Fibroblast of lung (primary cell): ENCODE data around the gene MRPS6. TPM values are rescaled to one million over a fixed set of nuclear protein-coding genes. Genes with fewer than 3 reads are reported as not detected.
A peak's percentile ranks its signal among the peaks of the same experiment; 100 is the strongest.

ENCODE experiments used
- DNase-seq, 2 donors: peaks; one replicate each; pipeline versions ENCODE4 v3.0.0 to v3.0.0-alpha.2; 2010; ENCODE audit warnings: low read depth in 2 of 2
- H2AFZ ChIP-seq: 2 replicates; pipeline ENCODE4 v1.5.1; 2012; ENCODE audit warnings: low read length, control low read depth, inconsistent platforms
- H3K27ac ChIP-seq: 2 replicates; pipeline ENCODE4 v1.5.1; 2011; ENCODE audit warnings: low read length, control low read depth; ENCODE audit not compliant: insufficient read depth
- H3K27me3 ChIP-seq: 2 replicates; pipeline ENCODE4 v1.5.1; 2011; ENCODE audit warnings: mild to moderate bottlenecking, low read length; ENCODE audit not compliant: control insufficient read depth, insufficient read depth
- H3K36me3 ChIP-seq: 2 replicates; pipeline ENCODE4 v1.5.1; 2011; ENCODE audit warnings: low read length; ENCODE audit not compliant: control insufficient read depth, insufficient read depth
- H3K4me1 ChIP-seq: 2 replicates; pipeline ENCODE4 v1.5.1; 2011; ENCODE audit warnings: low read length; ENCODE audit not compliant: control insufficient read depth, insufficient read depth; ENCODE audit errors: extremely low read depth
- H3K4me2 ChIP-seq: 2 replicates; pipeline ENCODE4 v1.5.1; 2011; ENCODE audit warnings: low read length, control low read depth; ENCODE audit not compliant: insufficient read depth; ENCODE audit errors: extremely low read depth
- H3K4me3 ChIP-seq, 4 experiments: fragments of 200-600 bp in 1 of 4; sonication (generic) in 1 of 4; replicated peaks in 1 of 4; 2 replicates each; pipeline ENCODE4 v1.5.1; 2011 to 2016; ENCODE audit warnings: low read length in 4 of 4, low read depth in 3 of 4, mild to moderate bottlenecking in 3 of 4, control low read depth in 2 of 4, inconsistent platforms in 1 of 4, mixed read lengths in 1 of 4; ENCODE audit not compliant: insufficient read depth in 1 of 4; ENCODE audit errors: control extremely low read depth in 1 of 4
- H3K79me2 ChIP-seq: 2 replicates; pipeline ENCODE4 v1.5.1; 2012; ENCODE audit warnings: mild to moderate bottlenecking, low read length, inconsistent platforms; ENCODE audit not compliant: control insufficient read depth, insufficient read depth
- H3K9ac ChIP-seq: 2 replicates; pipeline ENCODE4 v1.5.1; 2011; ENCODE audit warnings: mild to moderate bottlenecking, low read length, control low read depth; ENCODE audit not compliant: insufficient read depth
- H3K9me3 ChIP-seq: 2 replicates; pipeline ENCODE4 v1.5.1; 2012; ENCODE audit warnings: low read depth, low read length; ENCODE audit not compliant: control insufficient read depth, insufficient read depth
- H4K20me1 ChIP-seq: 2 replicates; pipeline ENCODE4 v1.5.1; 2011; ENCODE audit warnings: low read length; ENCODE audit not compliant: control insufficient read depth, insufficient read depth; ENCODE audit errors: extremely low read depth
- CTCF ChIP-seq, 2 donors: IDR thresholded peaks in 1 of 2; conservative IDR thresholded peaks in 1 of 2; 1 replicate in 1 of 2; 2 replicates in 1 of 2; pipeline ENCODE4 v1.5.1; 2011 to 2012; ENCODE audit warnings: low read length in 2 of 2, control low read depth in 1 of 2, inconsistent platforms in 1 of 2, low read depth in 1 of 2, mild to moderate bottlenecking in 1 of 2
- EZH2 ChIP-seq: IDR thresholded peaks from 2 replicates; pipeline ENCODE4 v1.5.1; 2012; ENCODE audit warnings: low read length, control low read depth, mild to moderate bottlenecking; ENCODE audit errors: missing control alignments
- polyA plus RNA-seq, 2 donors: library from polyadenylated mRNA; depleted of rRNA in 1 of 2; stranded (reverse) in 1 of 2; unstranded in 1 of 2; fragments of >200 nt; gene quantifications; 2 replicates each; pipeline ENCODE4 v1.2.1, GENCODE V29; 2011 to 2012; ENCODE audit warnings: missing spikeins in 1 of 2
- total RNA-seq: library from RNA; depleted of rRNA; stranded (reverse); fragments of >200 nt; gene quantifications from 2 replicates; pipeline ENCODE4 v1.2.1, GENCODE V29; 2014

Gene MRPS6
- total and polyA plus RNA-seq, 2 donors (not counting 1 experiment from before 2014, with no cell fraction given): 20.0 to 45.6 TPM

GRCh38 chr21:34097442-34097841 lies 24.1 kb downstream of the MRPS6 start:
- DNase-seq: no peak
- Histone ChIP-seq H3K27me3 (no peaks in the 10 kb centered on the region), H4K20me1 (no peaks in the 10 kb centered on the region), H3K4me1 (peaks cover 2% of the 10 kb centered on the region), H3K36me3 (peaks cover 9% of the 10 kb centered on the region), H3K4me3 (no peak overlapping the region), H3K9me3 (no peaks in the 10 kb centered on the region), H2AFZ (no peak overlapping the region), H3K27ac (no peak overlapping the region), H3K4me2 (no peak overlapping the region), H3K9ac (no peak overlapping the region), H3K79me2 (peaks cover 35% of the 10 kb centered on the region)
- no peak for TF ChIP-seq EZH2
- TF ChIP-seq CTCF (conservative IDR thresholded peaks at IDR 0.05 in 1 of 2, IDR thresholded peaks at IDR 0.05 in 1 of 2; ENCODE audit: low read depth in 1 of 2, low read length in 2 of 2): no peak

GRCh38 chr21:34100337-34100736 lies 27.0 kb downstream of the MRPS6 start:
- Histone ChIP-seq H3K27me3 (no peaks in the 10 kb centered on the region), H3K36me3 (peaks cover 6% of the 10 kb centered on the region), H3K27ac (no peak overlapping the region), H4K20me1 (no peaks in the 10 kb centered on the region), H3K4me2 (no peak overlapping the region), H3K79me2 (peaks cover 38% of the 10 kb centered on the region), H3K4me1 (peaks cover 2% of the 10 kb centered on the region), H3K9ac (no peak overlapping the region), H3K9me3 (no peaks in the 10 kb centered on the region), H3K4me3 (no peak overlapping the region), H2AFZ (no peak overlapping the region)
- DNase-seq: no peak
- TF ChIP-seq CTCF (conservative IDR thresholded peaks at IDR 0.05 in 1 of 2, IDR thresholded peaks at IDR 0.05 in 1 of 2; ENCODE audit: low read depth in 1 of 2, low read length in 2 of 2): no peak
- no peak for TF ChIP-seq EZH2

DNA sequence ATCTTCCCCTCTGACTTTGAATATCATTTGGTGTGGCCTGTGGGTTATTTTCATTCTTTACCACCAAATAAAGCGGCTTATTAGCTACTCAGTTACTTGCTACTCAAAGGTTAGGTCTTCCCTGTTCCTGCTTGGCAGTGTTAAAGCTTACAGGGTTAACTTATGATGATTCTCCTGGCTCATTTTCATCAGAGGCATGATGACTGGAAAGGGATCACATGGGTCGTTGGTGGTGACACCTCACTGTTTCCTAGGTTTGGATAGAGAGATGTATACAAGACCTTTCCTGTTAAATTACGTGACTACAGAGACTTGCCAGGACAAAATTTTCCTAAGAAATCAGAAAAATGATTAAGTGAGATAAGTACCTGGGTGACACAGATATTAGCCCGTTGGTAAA lies 27.4 kb downstream of the MRPS6 start:
- Histone ChIP-seq H4K20me1 (no peaks in the 10 kb centered on the region), H3K27me3 (no peaks in the 10 kb centered on the region), H3K4me2 (no peak overlapping the region), H3K4me1 (peaks cover 2% of the 10 kb centered on the region), H3K36me3 (peaks cover 4% of the 10 kb centered on the region), H3K27ac (no peak overlapping the region), H3K9me3 (no peaks in the 10 kb centered on the region), H3K9ac (no peak overlapping the region), H2AFZ (no peak overlapping the region), H3K79me2 (peaks cover 34% of the 10 kb centered on the region), H3K4me3 (no peak overlapping the region)
- peak in 1 of 2 donors; percentile 30 for DNase-seq
- TF ChIP-seq CTCF (conservative IDR thresholded peaks at IDR 0.05 in 1 of 2, IDR thresholded peaks at IDR 0.05 in 1 of 2; ENCODE audit: low read depth in 1 of 2, low read length in 2 of 2) (no peak), EZH2 (no peak)
